Measurements from ENCODE around the gene HYLS1.

DNA sequence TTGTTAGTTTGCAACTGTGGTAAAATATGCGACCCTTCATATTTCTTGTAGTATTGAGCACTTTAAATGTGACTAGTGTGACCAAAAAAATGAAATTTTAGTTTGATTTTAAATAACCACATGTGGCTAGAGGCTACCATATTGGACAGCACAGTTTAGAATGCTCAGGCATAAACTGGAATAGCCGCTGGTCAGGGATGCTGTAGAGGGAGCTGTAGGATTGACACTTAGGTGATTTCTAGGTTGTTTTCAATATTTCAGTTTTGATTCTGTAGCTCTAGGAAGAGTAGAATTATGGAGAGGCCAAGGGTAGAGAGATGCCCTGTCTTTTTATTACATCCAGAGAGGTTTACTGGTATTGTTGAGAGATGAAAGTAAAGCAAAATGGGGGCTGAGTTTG is 47.6 kb downstream of the HYLS1 start:
- no peak for TF ChIP-seq POLR2AphosphoS5 (IDR thresholded peaks at IDR 0.05; ENCODE audit: borderline replicate concordance, low read depth, low read length)
- TF ChIP-seq EZH2 (IDR thresholded peaks at IDR 0.05) = no peak
